Hematopoietic multipotent progenitor cell treated with erythropoietin and hydrocortisone succinate and interleukin-3 and kit ligand, for 8 days (in vitro differentiated cells): ENCODE data around the gene RASGRP3.

Source experiments
- DNase-seq: peaks from one replicate; pipeline ENCODE4 v3.0.0-alpha.2; 2015

Gene RASGRP3

GRCh38 chr2:33588232-33588631 lies 111.8 kb downstream of the RASGRP3 start:
- no peak for DNase-seq

GRCh38 chr2:33589444-33589843 lies 113.0 kb downstream of the RASGRP3 start:
- DNase-seq = no peak

DNA sequence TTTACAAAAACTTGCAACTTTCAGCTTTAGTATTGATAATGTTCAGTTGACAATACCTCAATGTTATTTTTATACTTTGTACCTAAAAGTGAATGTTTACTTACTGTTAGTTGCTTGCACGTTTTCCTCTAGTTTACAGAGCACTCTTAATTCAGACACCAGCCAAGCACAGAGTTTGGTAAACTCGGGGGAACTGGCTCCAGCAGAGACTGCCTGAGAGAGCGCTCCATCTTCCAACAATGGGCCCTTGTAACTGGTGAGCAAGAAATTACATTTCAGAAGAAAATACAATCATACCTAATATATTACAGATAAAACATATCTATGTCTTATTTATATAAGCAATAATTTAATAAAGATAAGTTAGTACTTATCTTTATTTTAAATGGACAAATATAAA lies 118.9 kb downstream of the RASGRP3 start:
- no peak for DNase-seq

- DNase-seq = no peak
Measured at GRCh38 chr2:33597026-33597425, 120.6 kb downstream of the RASGRP3 start.

DNA sequence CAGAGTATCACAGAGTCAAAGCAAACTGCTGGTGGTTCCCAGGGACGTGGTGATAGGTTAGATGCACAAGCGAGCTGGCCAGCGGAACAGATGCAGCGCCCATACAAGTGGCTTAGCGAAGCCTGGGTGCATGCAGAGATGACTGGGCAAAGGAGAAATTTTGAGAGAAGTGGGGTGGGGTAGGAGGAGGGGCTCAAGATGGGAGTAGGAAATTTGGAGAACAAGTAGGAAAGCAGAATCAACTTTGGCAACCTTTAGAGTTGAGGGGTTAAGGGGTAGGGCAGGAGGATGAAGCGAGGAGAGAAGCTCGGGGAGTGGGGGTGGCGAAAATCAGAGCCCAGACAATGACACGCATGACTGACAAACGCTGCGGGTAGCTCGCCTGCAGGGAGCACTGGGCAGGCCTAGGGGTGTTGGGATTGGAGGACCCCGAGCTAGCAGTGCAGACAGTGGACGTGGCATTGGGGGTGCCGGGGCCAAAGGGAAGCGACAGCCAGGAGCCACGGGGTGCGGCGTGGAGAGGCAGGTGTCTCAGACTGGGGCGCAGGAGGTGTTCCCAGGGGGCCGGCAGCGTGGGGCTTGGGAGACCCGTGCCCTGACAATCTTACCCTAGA lies 122.2 kb downstream of the RASGRP3 start:
- peak; percentile 51 for DNase-seq

DNA sequence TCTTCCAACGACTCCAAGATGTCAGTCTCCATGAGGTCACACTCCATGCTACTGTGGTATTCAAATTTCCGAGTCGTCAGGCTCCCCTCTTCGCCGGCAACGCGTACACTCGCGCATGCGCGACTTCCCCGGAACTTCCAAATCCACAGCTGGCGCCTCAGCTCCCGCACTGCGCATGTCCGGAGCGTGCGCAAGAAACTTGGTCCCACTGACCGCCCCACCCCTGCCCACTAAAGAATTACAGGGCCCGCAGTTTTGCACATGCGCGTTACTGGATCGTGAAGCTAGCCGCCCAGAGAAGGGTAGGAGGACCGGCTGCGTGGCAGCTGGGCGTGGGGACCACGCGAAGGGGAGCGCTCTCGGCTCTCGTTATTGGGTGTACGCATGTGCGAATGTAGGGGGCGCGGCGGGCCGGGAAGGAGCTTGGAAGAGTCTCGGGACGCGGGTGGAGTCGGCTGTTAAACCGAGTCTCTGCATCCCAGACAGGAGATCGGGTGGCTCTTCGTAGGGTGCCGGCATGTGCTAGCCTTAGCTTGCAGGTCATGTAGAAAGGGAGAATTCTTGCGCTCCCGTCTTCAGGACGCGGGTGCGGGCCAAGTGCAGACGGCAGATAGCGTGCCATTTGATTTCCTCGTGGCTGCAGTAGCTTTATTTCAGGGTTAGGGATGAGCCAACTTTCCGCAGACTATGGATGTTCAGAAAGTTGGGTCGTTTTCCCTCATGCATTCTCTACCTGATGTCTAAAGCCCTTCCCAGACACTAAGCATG lies 122.9 kb downstream of the RASGRP3 start, which contains the start of gene FAM98A:
Gene FAM98A (minus strand): TSS at position 125 of the 768 bp plus-strand sequence. CDS start 78 bp downstream, at position 47.
- DNase-seq = peak; percentile 99

GRCh38 chr2:33599943-33600192 lies 123.4 kb downstream of the RASGRP3 start:
- no peak for DNase-seq

- no peak for DNase-seq
Measured at GRCh38 chr2:33602201-33602830, 125.9 kb downstream of the RASGRP3 start.

GRCh38 chr2:33603416-33603815 lies 127.0 kb downstream of the RASGRP3 start:
- no peak for DNase-seq

DNA sequence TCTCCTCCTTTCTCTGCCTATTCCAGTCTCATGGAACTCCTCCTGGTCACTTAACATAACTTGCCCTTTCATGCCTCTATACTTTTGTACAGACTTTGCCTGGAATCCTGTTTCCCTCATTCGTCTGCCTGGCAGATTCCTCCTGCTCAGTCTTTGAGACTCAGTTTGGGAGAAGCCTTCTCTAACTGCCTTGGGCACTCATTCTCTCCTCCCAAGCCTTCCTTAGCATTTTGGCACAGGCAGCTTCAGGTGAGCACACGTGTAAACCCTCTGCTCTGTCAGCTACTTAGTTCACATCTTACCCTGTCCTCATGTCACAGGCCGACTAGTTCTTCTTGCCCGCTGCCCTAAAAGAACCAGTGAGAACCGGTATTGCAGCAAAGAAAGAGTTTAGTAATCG lies 128.6 kb downstream of the RASGRP3 start:
- DNase-seq = no peak

DNA sequence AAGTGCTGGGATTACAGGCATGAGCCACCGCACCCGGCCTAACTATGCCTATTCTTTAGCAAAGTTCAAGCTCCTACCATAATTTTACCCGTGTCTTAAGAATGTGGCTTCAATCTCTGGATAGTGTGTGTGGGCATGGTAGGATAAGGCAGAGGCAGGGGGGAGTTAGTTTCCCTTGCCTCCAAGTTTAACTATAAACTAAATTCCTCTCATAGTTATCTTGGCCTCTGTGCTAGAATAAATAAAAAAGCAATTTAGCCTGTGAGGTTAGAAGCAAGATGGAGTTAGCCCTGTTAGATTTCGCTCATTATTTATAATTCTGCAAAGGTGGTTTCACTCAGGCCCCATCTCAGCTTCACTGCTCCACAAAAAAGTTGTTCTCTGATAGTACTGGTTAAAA lies 129.7 kb downstream of the RASGRP3 start:
- no peak for DNase-seq

DNA sequence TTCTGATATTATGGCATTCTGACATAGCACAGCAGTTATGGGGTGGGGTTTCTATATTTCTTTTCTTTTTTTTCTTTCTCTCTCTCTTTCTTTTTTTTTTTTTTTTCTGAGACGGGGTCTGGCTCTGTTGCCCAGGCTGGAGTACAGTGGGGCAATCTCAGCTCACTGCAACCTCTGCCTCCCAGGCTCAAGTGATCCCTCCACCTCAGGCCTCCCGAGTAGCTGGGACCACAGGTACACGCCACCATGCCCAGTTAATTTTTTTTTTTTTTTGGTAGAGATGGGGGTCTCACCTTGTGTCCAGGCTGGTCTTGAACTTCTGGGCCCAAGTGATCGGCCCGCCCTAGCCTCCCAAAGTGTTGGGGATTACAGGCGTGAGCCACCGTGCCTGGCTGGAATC lies 130.2 kb downstream of the RASGRP3 start:
- DNase-seq = no peak

GRCh38 chr2:33607251-33607721 lies 130.8 kb downstream of the RASGRP3 start:
- peak; percentile 9 for DNase-seq

- DNase-seq = no peak
Measured at GRCh38 chr2:33607905-33608304, 131.5 kb downstream of the RASGRP3 start.

GRCh38 chr2:33614190-33614589 lies 137.7 kb downstream of the RASGRP3 start:
- no peak for DNase-seq
